ENCODE measurements around the gene APBA3. TPM values are rescaled to one million over a fixed set of nuclear protein-coding genes. Genes with fewer than 3 reads are reported as not detected.
A peak's percentile ranks its signal among the peaks of the same experiment; 100 is the strongest.

The APBA3 gene
- total RNA-seq, 1 donor, result 24.2 TPM

- Histone ChIP-seq H3K27ac (ENCODE audit: low read depth, low read length) (peak within 1 kb of the TSS; percentile 99), H3K4me3 (ENCODE audit: insufficient read depth, low read length) (peak within 1 kb of the TSS; percentile 96), H2AFZ (ENCODE audit: low read length) (peak within 1 kb of the TSS; percentile 96), H3K4me1 (ENCODE audit: insufficient read depth, low read length) (peaks cover 14% of the 10 kb centered on the region), H3K79me2 (ENCODE audit: insufficient read depth, low read length) (peaks cover 29% of the 10 kb centered on the region), H3K36me3 (ENCODE audit: insufficient read depth, low read length) (peaks cover 17% of the 10 kb centered on the region), H3K9me3 (ENCODE audit: low read depth, low read length) (no peaks in the 10 kb centered on the region), H3K27me3 (ENCODE audit: insufficient read depth, low read length) (no peaks in the 10 kb centered on the region), H4K20me1 (ENCODE audit: insufficient read depth, low read length) (no peaks in the 10 kb centered on the region), H3K4me2 (ENCODE audit: insufficient read depth, low read length) (peak within 1 kb of the TSS; percentile 95)
- DNase-seq (ENCODE audit: insufficient read length, low spot score, missing footprints), result peak; percentile 100
- TF ChIP-seq CTCF (IDR thresholded peaks at IDR 0.05; ENCODE audit: extremely low read depth, low read depth, low read length), result no peak
Observed at GRCh38 chr19:3762501-3763459, 1.3 kb upstream of the APBA3 start, which contains the start of gene MRPL54. Gene MRPL54, plus strand, starts transcription at chr19:3762682. Its CDS starts 19 bp downstream, at chr19:3762701.

- TF ChIP-seq CTCF (IDR thresholded peaks at IDR 0.05; ENCODE audit: extremely low read depth, low read depth, low read length), result no peak
- peak overlapping the region; percentile 95 for H3K4me2 ChIP-seq (ENCODE audit: insufficient read depth, low read length)
- no peaks in the 10 kb centered on the region for H3K9me3 ChIP-seq (ENCODE audit: low read depth, low read length)
- peaks cover 29% of the 10 kb centered on the region for H3K79me2 ChIP-seq (ENCODE audit: insufficient read depth, low read length)
- peaks cover 17% of the 10 kb centered on the region for H3K36me3 ChIP-seq (ENCODE audit: insufficient read depth, low read length)
- peak overlapping the region; percentile 96 for H2AFZ ChIP-seq (ENCODE audit: low read length)
- no peaks in the 10 kb centered on the region for H3K27me3 ChIP-seq (ENCODE audit: insufficient read depth, low read length)
- H3K27ac ChIP-seq (ENCODE audit: low read depth, low read length), result peak overlapping the region; percentile 99
- peak overlapping the region; percentile 96 for H3K4me3 ChIP-seq (ENCODE audit: insufficient read depth, low read length)
- peaks cover 14% of the 10 kb centered on the region for H3K4me1 ChIP-seq (ENCODE audit: insufficient read depth, low read length)
- no peaks in the 10 kb centered on the region for H4K20me1 ChIP-seq (ENCODE audit: insufficient read depth, low read length)
- no peak for DNase-seq (ENCODE audit: insufficient read length, low spot score, missing footprints)
Observed at GRCh38 chr19:3762130-3762473, 610 bp upstream of the APBA3 start.

GRCh38 chr19:3760871-3761361, 576 bp downstream of the APBA3 start:
- H3K4me3 ChIP-seq (ENCODE audit: insufficient read depth, low read length), result peak overlapping the region; percentile 90
- no peak for DNase-seq (ENCODE audit: insufficient read length, low spot score, missing footprints)
- no peaks in the 10 kb centered on the region for H3K9me3 ChIP-seq (ENCODE audit: low read depth, low read length)
- no peaks in the 10 kb centered on the region for H4K20me1 ChIP-seq (ENCODE audit: insufficient read depth, low read length)
- peak overlapping the region; percentile 95 for H3K4me2 ChIP-seq (ENCODE audit: insufficient read depth, low read length)
- H3K79me2 ChIP-seq (ENCODE audit: insufficient read depth, low read length), result peaks cover 29% of the 10 kb centered on the region
- peak overlapping the region; percentile 82 for H3K27ac ChIP-seq (ENCODE audit: low read depth, low read length)
- peaks cover 14% of the 10 kb centered on the region for H3K4me1 ChIP-seq (ENCODE audit: insufficient read depth, low read length)
- peak overlapping the region; percentile 75 for H2AFZ ChIP-seq (ENCODE audit: low read length)
- no peaks in the 10 kb centered on the region for H3K27me3 ChIP-seq (ENCODE audit: insufficient read depth, low read length)
- H3K36me3 ChIP-seq (ENCODE audit: insufficient read depth, low read length), result peaks cover 19% of the 10 kb centered on the region
- no peak for TF ChIP-seq CTCF (IDR thresholded peaks at IDR 0.05; ENCODE audit: extremely low read depth, low read depth, low read length)

All from osteoblast (primary cell).